Lung (tissue), 12 donors: ENCODE measurements around the gene TRAPPC1. TPM values are rescaled to one million over a fixed set of nuclear protein-coding genes. Genes with fewer than 3 reads are reported as not detected.

ENCODE experiments used
- ATAC-seq: fragments of 200-7000 bp; cut with Tn5 transposase; one replicate; pipeline ENCODE4 v1.9.1; 2020; ENCODE audit warnings: moderate number of reproducible peaks; ENCODE audit not compliant: insufficient read depth, low FRiP score
- DNase-seq, 3 donors: peaks; one replicate each; pipeline ENCODE4 v3.0.0-alpha.2; 2013 to 2017
- H3K27ac ChIP-seq, 2 donors: one replicate each; pipeline ENCODE4 v1.5.1; 2013; ENCODE audit warnings: mild to moderate bottlenecking in 2 of 2, moderate library complexity in 2 of 2, control low read depth in 1 of 2, inconsistent platforms in 1 of 2, low read depth in 1 of 2, low read length in 1 of 2
- H3K27me3 ChIP-seq, 3 donors: one replicate each; pipeline ENCODE4 v1.5.1; 2013; ENCODE audit warnings: low read length in 2 of 3; ENCODE audit not compliant: control insufficient read depth in 3 of 3, insufficient read depth in 3 of 3
- H3K36me3 ChIP-seq, 4 donors: one replicate each; pipeline ENCODE4 v1.5.1; 2013; ENCODE audit warnings: low read length in 4 of 4, mild to moderate bottlenecking in 1 of 4, moderate library complexity in 1 of 4; ENCODE audit not compliant: control insufficient read depth in 4 of 4, insufficient read depth in 4 of 4
- H3K4me1 ChIP-seq, 5 donors: one replicate each; pipeline ENCODE4 v1.5.1; 2013; ENCODE audit warnings: low read length in 5 of 5, mild to moderate bottlenecking in 2 of 5, moderate library complexity in 1 of 5; ENCODE audit not compliant: control insufficient read depth in 5 of 5, insufficient read depth in 5 of 5
- H3K4me3 ChIP-seq: one replicate; pipeline ENCODE4 v1.5.1; 2013; ENCODE audit warnings: mild to moderate bottlenecking, control low read depth, moderate library complexity
- H3K9ac ChIP-seq, 2 donors: one replicate each; pipeline ENCODE4 v1.5.1; 2013; ENCODE audit warnings: low read length in 2 of 2, control low read depth in 1 of 2; ENCODE audit not compliant: insufficient read depth in 1 of 2
- H3K9me3 ChIP-seq, 4 donors: one replicate each; pipeline ENCODE4 v1.5.1; 2013; ENCODE audit warnings: low read length in 3 of 4, mild to moderate bottlenecking in 1 of 4, moderate library complexity in 1 of 4; ENCODE audit not compliant: control insufficient read depth in 4 of 4, insufficient read depth in 3 of 4
- CTCF ChIP-seq: IDR thresholded peaks from 2 replicates; pipeline ENCODE4 v1.5.1; 2012; ENCODE audit warnings: mild to moderate bottlenecking; ENCODE audit errors: control extremely low read depth, extremely low read depth
- WGBS, 2 donors: extraction: QIAGEN DNeasy Blood & Tissue Kit; methylation state at CpG; one replicate each; pipeline ENCODE4 v1.1.7; 2013; 5-methylcytosine and 5-hydroxymethylcytosine counted together
- polyA plus RNA-seq, 2 donors: library from polyadenylated mRNA; stranded (reverse); fragments of 200-250 nt; gene quantifications; one replicate each; pipeline ENCODE4 v1.2.1, GENCODE V29; 2013
- total RNA-seq, 2 donors: library from RNA; depleted of rRNA in 1 of 2; stranded (reverse); fragments of >200 nt in 1 of 2; gene quantifications; one replicate each; pipeline ENCODE4 v1.2.1, GENCODE V29; 2014 to 2021
- donor health status: control.
- donor health status: control.
- donor health status: Bipolar disorder and iron deficiency.
- donor health status: healthy.
- donor health status: DM: yes; HTN: yes; CAD: no.

Gene TRAPPC1
- total and polyA plus RNA-seq, 4 donors: 58.9 to 213 (median 165) TPM

DNA sequence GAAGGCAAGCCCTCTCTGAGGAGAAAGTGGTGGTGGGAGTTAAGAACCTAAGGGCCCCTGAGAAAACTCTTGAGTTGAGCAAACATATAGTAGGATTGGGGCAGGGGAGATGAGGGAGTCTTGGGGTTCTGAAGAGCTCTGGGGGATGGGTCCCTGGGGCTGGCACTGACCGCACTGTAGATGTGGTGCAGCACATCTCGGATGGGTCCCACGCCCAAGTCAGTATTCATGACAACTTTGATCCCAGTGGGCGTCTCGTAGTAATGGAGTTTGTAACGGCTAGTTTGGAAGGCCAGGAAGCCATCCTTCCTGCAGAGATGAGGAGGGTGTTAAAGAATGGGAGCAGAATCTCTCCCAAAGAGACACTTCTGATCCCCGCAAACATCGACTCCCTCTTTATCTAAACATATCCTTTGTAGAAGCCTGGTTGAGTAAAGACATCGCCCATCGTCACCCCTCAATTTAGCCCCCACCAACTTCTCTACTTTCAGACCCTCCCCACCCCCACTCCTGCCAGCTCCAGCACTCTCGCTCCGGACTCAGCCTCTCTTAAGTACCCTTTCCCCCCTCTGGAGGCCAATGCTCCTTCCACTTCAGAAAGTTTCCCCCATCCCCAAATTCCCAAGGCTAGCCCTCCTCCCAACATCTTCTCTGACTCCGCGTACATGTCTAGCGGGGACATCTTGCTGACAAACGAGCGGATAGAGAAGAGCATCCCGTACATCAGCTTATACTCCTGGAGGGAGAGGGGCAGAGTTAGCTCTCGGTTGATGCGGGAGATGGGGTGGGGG, 710 bp downstream of the TRAPPC1 start:
- Histone ChIP-seq H3K4me3 (peak overlapping the region; percentile 78), H3K36me3 (peaks cover 0 to 11% (median 7%) of the 10 kb centered on the region in 4 donors), H3K9ac (peak overlapping the region; percentile 71 to 72), H3K27ac (peak overlapping the region in 1 of 2 donors; percentile 94), H3K27me3 (no peaks in the 10 kb centered on the region), H3K4me1 (peaks cover 3 to 34% (median 7%) of the 10 kb centered on the region in 5 donors), H3K9me3 (no peaks in the 10 kb centered on the region)
- no peak for DNase-seq
- WGBS, 2 donors: 43 to 48% methylated on average over 20 of the region's 20 CpGs
- TF ChIP-seq CTCF: no peak
- ATAC-seq: no peak

DNA sequence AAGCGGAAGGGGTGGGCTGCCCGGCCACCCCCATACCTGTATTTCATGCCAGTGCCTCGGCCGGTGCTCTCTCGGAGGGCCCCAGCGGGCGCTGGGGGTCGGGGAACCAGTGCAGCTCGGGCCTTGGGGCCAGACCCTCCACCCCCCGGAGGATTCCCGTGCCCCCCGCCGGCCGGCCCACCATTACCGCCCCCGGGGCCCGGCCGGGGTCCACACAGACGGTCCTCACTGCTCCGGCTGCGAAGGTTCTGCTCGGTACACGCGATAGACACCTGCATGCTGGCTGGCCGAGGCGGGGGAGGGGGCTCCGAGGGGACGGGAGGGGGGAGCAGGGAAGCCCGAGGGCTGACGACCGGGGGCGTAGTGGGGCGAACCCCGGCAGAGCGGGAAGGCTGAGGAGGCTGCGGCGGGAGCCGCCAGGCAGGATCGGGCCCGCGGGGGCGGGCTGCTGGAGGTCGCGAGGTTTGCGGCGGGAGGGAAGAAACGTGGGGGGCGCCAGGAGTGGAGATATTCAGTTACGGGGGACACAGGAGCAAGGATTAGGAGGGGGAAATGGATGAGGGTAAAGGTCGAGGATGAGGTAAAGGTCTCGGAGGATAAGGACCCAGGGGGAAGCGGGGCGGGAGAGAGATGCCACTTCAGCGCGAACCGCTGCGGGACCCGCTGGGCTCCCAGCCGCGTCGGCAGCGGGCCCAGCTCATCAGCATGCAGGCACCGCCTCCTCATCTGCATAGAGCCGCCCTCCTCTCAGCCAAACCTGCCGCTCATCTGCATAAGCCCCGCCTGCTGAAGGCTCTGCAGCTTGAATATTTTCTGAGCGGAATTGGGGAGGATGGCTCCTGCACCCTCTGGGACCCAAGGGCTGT, 2.4 kb downstream of the TRAPPC1 start, which contains the start of gene KCNAB3:
Gene KCNAB3 (minus strand): TSS at position 699 of the 866 bp plus-strand sequence. CDS start 421 bp downstream, at position 278.
- ATAC-seq (no peak), DNase-seq (peak; percentile 80 to 87 (median 86))
- no peak for TF ChIP-seq CTCF
- H3K9ac ChIP-seq: no peak within 1 kb of the TSS
- WGBS, 2 donors: 61 to 66% methylated on average over 66 to 67 of the region's 67 CpGs
- H3K36me3 ChIP-seq: peaks cover 0 to 4% (median 1%) of the 10 kb centered on the region in 4 donors
- no peak within 1 kb of the TSS for H3K4me3 ChIP-seq
- no peaks in the 10 kb centered on the region for H3K9me3 ChIP-seq
- no peaks in the 10 kb centered on the region for H3K27me3 ChIP-seq
- H3K4me1 ChIP-seq: peaks cover 0 to 29% (median 7%) of the 10 kb centered on the region in 5 donors
- no peak within 1 kb of the TSS for H3K27ac ChIP-seq

GRCh38 chr17:7927596-7927995, 4.2 kb downstream of the TRAPPC1 start:
- Histone ChIP-seq H3K27ac (no peak overlapping the region), H3K27me3 (no peaks in the 10 kb centered on the region), H3K9ac (no peak overlapping the region), H3K4me3 (no peak overlapping the region), H3K36me3 (peaks cover 0 to 2% (median 0%) of the 10 kb centered on the region in 4 donors), H3K4me1 (peaks cover 0 to 20% (median 5%) of the 10 kb centered on the region in 5 donors), H3K9me3 (no peaks in the 10 kb centered on the region)
- 76 to 86% methylated on average over 3 of the region's 3 CpGs for WGBS, 2 donors
- no peak for DNase-seq
- no peak for TF ChIP-seq CTCF
- ATAC-seq: no peak
